ENCODE measurements around the gene PANX1. TPM values are rescaled to one million over a fixed set of nuclear protein-coding genes. Genes with fewer than 3 reads are reported as not detected.

The PANX1 gene
- total and polyA plus RNA-seq, 3 experiments from 2014 or later: 12.6 to 20.3 (median 20.0) TPM

DNA sequence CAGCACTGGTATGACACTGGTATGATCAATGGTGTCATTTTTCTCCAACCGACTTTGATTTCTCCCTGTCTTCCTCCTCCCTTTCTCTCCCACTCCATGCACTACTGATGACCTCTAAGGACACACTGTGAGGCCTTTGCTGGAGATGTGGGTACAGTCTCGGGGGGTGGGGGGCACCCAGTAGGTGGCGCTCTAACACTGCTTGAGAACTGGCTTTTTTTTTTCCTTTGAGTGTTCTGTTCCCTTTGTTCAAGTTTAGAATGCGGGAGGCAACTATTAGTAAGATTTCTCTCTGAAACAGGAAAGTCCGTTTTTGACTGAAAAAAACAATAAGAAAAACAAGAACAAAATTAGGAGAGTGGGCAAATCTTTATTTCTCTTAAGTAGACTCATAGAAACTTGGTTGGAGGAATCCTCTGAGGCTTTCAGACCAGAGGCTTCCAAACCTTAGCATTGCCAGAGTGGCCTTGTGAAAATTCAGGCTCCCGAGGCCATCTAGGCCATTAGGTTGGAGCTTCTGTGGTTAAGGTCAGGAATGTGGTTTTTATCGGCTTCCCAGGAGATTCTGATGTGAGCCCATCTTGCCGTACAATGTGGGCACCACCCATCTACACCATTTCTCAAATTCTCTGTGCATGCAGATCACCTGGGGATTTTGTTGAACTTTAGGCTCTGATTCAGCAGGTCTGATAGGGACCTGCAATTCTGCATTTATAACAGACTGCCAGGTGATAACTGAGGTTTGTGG is 43.2 kb downstream of the PANX1 start:
- Mint-ChIP-seq H3K36me3 (peaks cover 11 to 31% (median 12%) of the 10 kb centered on the region in 3 donors), H3K27me3 (no peaks in the 10 kb centered on the region), H3K27ac (peak overlapping the region in 3 of 8 donors; percentile 2 to 51 (median 33)), H3K4me3 (no peak overlapping the region), H3K4me1 (peaks cover 31 to 54% (median 52%) of the 10 kb centered on the region in 3 donors), H3K9me3 (peaks cover 0 to 3% (median 0%) of the 10 kb centered on the region in 5 donors)
- Histone ChIP-seq H3K4me3 (ENCODE audit: low read length) (no peak overlapping the region), H3K4me1 (ENCODE audit: insufficient read depth, low read length) (no peaks in the 10 kb centered on the region), H3K27me3 (ENCODE audit: insufficient read depth, low read length, poor library complexity, severe bottlenecking) (no peaks in the 10 kb centered on the region), H3K36me3 (ENCODE audit: insufficient read depth, low read length) (no peaks in the 10 kb centered on the region), H3K27ac (ENCODE audit: low read depth, low read length) (no peak overlapping the region), H3K9me3 (ENCODE audit: low read length) (no peaks in the 10 kb centered on the region)
- CTCF ChIA-PET: interaction anchor here (1.4 to 2.1 kb wide), 2 partner anchors 11 to 13 kb away, joined by 3 to 5 read pairs; no protein-coding TSS in a partner anchor
- no peak for DNase-seq
- POLR2A ChIA-PET: no interaction called here

DNA sequence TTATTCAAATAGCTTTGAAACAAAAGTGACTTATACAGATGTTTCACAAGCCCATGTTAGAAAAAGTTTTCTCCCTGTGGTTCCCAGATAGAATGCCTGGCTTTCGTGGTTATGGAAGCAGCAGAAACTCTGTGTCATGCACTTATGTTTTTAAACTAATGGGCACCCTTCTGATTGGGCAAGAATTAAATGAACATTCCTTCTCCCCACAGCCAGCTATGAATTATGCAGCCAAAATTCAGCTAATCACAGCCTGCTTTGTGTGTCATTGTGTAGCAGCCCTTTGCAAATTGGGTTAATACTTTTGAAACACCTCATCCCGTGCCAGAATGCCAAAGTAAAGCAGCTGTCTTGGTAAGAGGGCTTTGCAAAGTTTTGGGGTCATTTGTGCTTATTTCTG is 46.9 kb downstream of the PANX1 start:
- peaks cover 29 to 53% (median 34%) of the 10 kb centered on the region in 3 donors for H3K36me3 Mint-ChIP-seq
- H3K27ac ChIP-seq (ENCODE audit: low read depth, low read length): no peak overlapping the region
- no peaks in the 10 kb centered on the region for H3K27me3 ChIP-seq (ENCODE audit: insufficient read depth, low read length, poor library complexity, severe bottlenecking)
- H3K4me1 Mint-ChIP-seq: peaks cover 18 to 35% (median 33%) of the 10 kb centered on the region in 3 donors
- H3K36me3 ChIP-seq (ENCODE audit: insufficient read depth, low read length): no peaks in the 10 kb centered on the region
- no peaks in the 10 kb centered on the region for H3K4me1 ChIP-seq (ENCODE audit: insufficient read depth, low read length)
- H3K9me3 Mint-ChIP-seq: no peaks in the 10 kb centered on the region
- no peak overlapping the region for H3K4me3 Mint-ChIP-seq
- ChIA-PET CTCF (no interaction called here), POLR2A (no interaction called here)
- H3K27me3 Mint-ChIP-seq: no peaks in the 10 kb centered on the region
- no peak for DNase-seq
- no peaks in the 10 kb centered on the region for H3K9me3 ChIP-seq (ENCODE audit: low read length)
- H3K27ac Mint-ChIP-seq: peak overlapping the region in 1 of 8 donors; percentile 14
- H3K4me3 ChIP-seq (ENCODE audit: low read length): no peak overlapping the region

DNA sequence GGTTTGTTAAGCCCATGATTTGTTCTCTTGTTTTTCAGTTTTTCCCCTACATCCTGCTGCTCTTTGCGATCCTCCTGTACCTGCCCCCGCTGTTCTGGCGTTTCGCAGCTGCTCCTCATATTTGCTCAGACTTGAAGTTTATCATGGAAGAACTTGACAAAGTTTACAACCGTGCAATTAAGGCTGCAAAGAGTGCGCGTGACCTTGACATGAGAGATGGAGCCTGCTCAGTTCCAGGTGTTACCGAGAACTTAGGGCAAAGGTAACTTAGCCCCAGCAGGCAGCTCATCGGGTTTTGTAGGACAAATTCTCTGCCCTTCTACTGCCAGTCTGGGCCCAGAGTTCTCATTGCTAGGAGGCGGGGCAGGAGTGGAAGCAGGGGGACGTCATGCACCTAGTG is 49.7 kb downstream of the PANX1 start:
- peaks cover 35 to 67% (median 37%) of the 10 kb centered on the region in 3 donors for H3K36me3 Mint-ChIP-seq
- H3K27ac ChIP-seq (ENCODE audit: low read depth, low read length): no peak overlapping the region
- DNase-seq: no peak
- H3K4me1 ChIP-seq (ENCODE audit: insufficient read depth, low read length): no peaks in the 10 kb centered on the region
- no peaks in the 10 kb centered on the region for H3K9me3 ChIP-seq (ENCODE audit: low read length)
- POLR2A ChIA-PET: no interaction called here
- CTCF ChIA-PET: no interaction called here
- H3K4me3 Mint-ChIP-seq: no peak overlapping the region
- H3K4me3 ChIP-seq (ENCODE audit: low read length): no peak overlapping the region
- H3K9me3 Mint-ChIP-seq: no peaks in the 10 kb centered on the region
- no peaks in the 10 kb centered on the region for H3K27me3 ChIP-seq (ENCODE audit: insufficient read depth, low read length, poor library complexity, severe bottlenecking)
- peaks cover 7% of the 10 kb centered on the region for H3K36me3 ChIP-seq (ENCODE audit: insufficient read depth, low read length)
- no peaks in the 10 kb centered on the region for H3K27me3 Mint-ChIP-seq
- peak overlapping the region in 1 of 8 donors; percentile 74 for H3K27ac Mint-ChIP-seq
- peaks cover 5 to 12% (median 8%) of the 10 kb centered on the region in 3 donors for H3K4me1 Mint-ChIP-seq

DNA sequence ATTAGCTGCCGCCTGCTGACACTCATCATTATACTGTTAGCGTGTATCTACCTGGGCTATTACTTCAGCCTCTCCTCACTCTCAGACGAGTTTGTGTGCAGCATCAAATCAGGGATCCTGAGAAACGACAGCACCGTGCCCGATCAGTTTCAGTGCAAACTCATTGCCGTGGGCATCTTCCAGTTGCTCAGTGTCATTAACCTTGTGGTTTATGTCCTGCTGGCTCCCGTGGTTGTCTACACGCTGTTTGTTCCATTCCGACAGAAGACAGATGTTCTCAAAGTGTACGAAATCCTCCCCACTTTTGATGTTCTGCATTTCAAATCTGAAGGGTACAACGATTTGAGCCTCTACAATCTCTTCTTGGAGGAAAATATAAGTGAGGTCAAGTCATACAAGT is 51.1 kb downstream of the PANX1 start:
- Histone ChIP-seq H3K27ac (ENCODE audit: low read depth, low read length) (no peak overlapping the region), H3K4me1 (ENCODE audit: insufficient read depth, low read length) (no peaks in the 10 kb centered on the region), H3K4me3 (ENCODE audit: low read length) (no peak overlapping the region), H3K36me3 (ENCODE audit: insufficient read depth, low read length) (peaks cover 7% of the 10 kb centered on the region), H3K9me3 (ENCODE audit: low read length) (no peaks in the 10 kb centered on the region), H3K27me3 (ENCODE audit: insufficient read depth, low read length, poor library complexity, severe bottlenecking) (no peaks in the 10 kb centered on the region)
- no peaks in the 10 kb centered on the region for H3K27me3 Mint-ChIP-seq
- no peak overlapping the region for H3K27ac Mint-ChIP-seq
- peaks cover 35 to 61% (median 37%) of the 10 kb centered on the region in 3 donors for H3K36me3 Mint-ChIP-seq
- no peaks in the 10 kb centered on the region for H3K9me3 Mint-ChIP-seq
- CTCF ChIA-PET: no interaction called here
- POLR2A ChIA-PET: no interaction called here
- H3K4me3 Mint-ChIP-seq: no peak overlapping the region
- H3K4me1 Mint-ChIP-seq: peaks cover 0 to 3% (median 0%) of the 10 kb centered on the region in 3 donors
- no peak for DNase-seq

- H3K27ac Mint-ChIP-seq: no peak overlapping the region
- H3K4me3 ChIP-seq (ENCODE audit: low read length): no peak overlapping the region
- no peaks in the 10 kb centered on the region for H3K4me1 ChIP-seq (ENCODE audit: insufficient read depth, low read length)
- DNase-seq: no peak
- H3K9me3 Mint-ChIP-seq: no peaks in the 10 kb centered on the region
- H3K4me1 Mint-ChIP-seq: peaks cover 0 to 3% (median 0%) of the 10 kb centered on the region in 3 donors
- peaks cover 32 to 61% (median 38%) of the 10 kb centered on the region in 3 donors for H3K36me3 Mint-ChIP-seq
- H3K27me3 Mint-ChIP-seq: no peaks in the 10 kb centered on the region
- peaks cover 7% of the 10 kb centered on the region for H3K36me3 ChIP-seq (ENCODE audit: insufficient read depth, low read length)
- ChIA-PET POLR2A (no interaction called here), CTCF (no interaction called here)
- no peaks in the 10 kb centered on the region for H3K9me3 ChIP-seq (ENCODE audit: low read length)
- no peak overlapping the region for H3K4me3 Mint-ChIP-seq
- H3K27ac ChIP-seq (ENCODE audit: low read depth, low read length): no peak overlapping the region
- no peaks in the 10 kb centered on the region for H3K27me3 ChIP-seq (ENCODE audit: insufficient read depth, low read length, poor library complexity, severe bottlenecking)
Observed at GRCh38 chr11:94181526-94181925, 52.9 kb downstream of the PANX1 start.

- peaks cover 0 to 3% (median 0%) of the 10 kb centered on the region in 3 donors for H3K4me1 Mint-ChIP-seq
- Histone ChIP-seq H3K4me3 (ENCODE audit: low read length) (no peak overlapping the region), H3K27me3 (ENCODE audit: insufficient read depth, low read length, poor library complexity, severe bottlenecking) (no peaks in the 10 kb centered on the region), H3K36me3 (ENCODE audit: insufficient read depth, low read length) (peaks cover 7% of the 10 kb centered on the region), H3K27ac (ENCODE audit: low read depth, low read length) (no peak overlapping the region), H3K9me3 (ENCODE audit: low read length) (no peaks in the 10 kb centered on the region), H3K4me1 (ENCODE audit: insufficient read depth, low read length) (no peaks in the 10 kb centered on the region)
- ChIA-PET POLR2A (no interaction called here), CTCF (no interaction called here)
- H3K27ac Mint-ChIP-seq: no peak overlapping the region
- H3K36me3 Mint-ChIP-seq: peaks cover 27 to 57% (median 35%) of the 10 kb centered on the region in 3 donors
- no peaks in the 10 kb centered on the region for H3K9me3 Mint-ChIP-seq
- H3K4me3 Mint-ChIP-seq: no peak overlapping the region
- no peak for DNase-seq
- no peaks in the 10 kb centered on the region for H3K27me3 Mint-ChIP-seq
Observed at GRCh38 chr11:94181943-94182342, 53.3 kb downstream of the PANX1 start.

- DNase-seq: no peak
- no peak overlapping the region for H3K4me3 Mint-ChIP-seq
- ChIA-PET CTCF (interaction anchor here (1.8 kb wide), 1 partner anchor 11 kb away, joined by 5 read pairs; no protein-coding TSS in a partner anchor), POLR2A (no interaction called here)
- no peaks in the 10 kb centered on the region for H3K4me1 Mint-ChIP-seq
- Histone ChIP-seq H3K27me3 (ENCODE audit: insufficient read depth, low read length, poor library complexity, severe bottlenecking) (no peaks in the 10 kb centered on the region), H3K4me3 (ENCODE audit: low read length) (no peak overlapping the region), H3K4me1 (ENCODE audit: insufficient read depth, low read length) (no peaks in the 10 kb centered on the region), H3K9me3 (ENCODE audit: low read length) (no peaks in the 10 kb centered on the region), H3K27ac (ENCODE audit: low read depth, low read length) (no peak overlapping the region), H3K36me3 (ENCODE audit: insufficient read depth, low read length) (peaks cover 7% of the 10 kb centered on the region)
- peaks cover 17 to 46% (median 27%) of the 10 kb centered on the region in 3 donors for H3K36me3 Mint-ChIP-seq
- no peak overlapping the region for H3K27ac Mint-ChIP-seq
- H3K9me3 Mint-ChIP-seq: peaks cover 0 to 2% (median 0%) of the 10 kb centered on the region in 5 donors
- H3K27me3 Mint-ChIP-seq: no peaks in the 10 kb centered on the region
Observed at GRCh38 chr11:94183251-94183885, 54.7 kb downstream of the PANX1 start.

- ChIA-PET CTCF (interaction anchor here (1.8 kb wide), 1 partner anchor 12 kb away, joined by 5 read pairs; no protein-coding TSS in a partner anchor), POLR2A (no interaction called here)
- Mint-ChIP-seq H3K4me3 (no peak overlapping the region), H3K4me1 (no peaks in the 10 kb centered on the region), H3K36me3 (peaks cover 17 to 41% (median 23%) of the 10 kb centered on the region in 3 donors), H3K9me3 (peaks cover 0 to 7% (median 0%) of the 10 kb centered on the region in 5 donors), H3K27me3 (no peaks in the 10 kb centered on the region), H3K27ac (no peak overlapping the region)
- H3K27me3 ChIP-seq (ENCODE audit: insufficient read depth, low read length, poor library complexity, severe bottlenecking): no peaks in the 10 kb centered on the region
- H3K27ac ChIP-seq (ENCODE audit: low read depth, low read length): no peak overlapping the region
- DNase-seq: no peak
- H3K9me3 ChIP-seq (ENCODE audit: low read length): no peaks in the 10 kb centered on the region
- no peak overlapping the region for H3K4me3 ChIP-seq (ENCODE audit: low read length)
- H3K4me1 ChIP-seq (ENCODE audit: insufficient read depth, low read length): no peaks in the 10 kb centered on the region
- peaks cover 7% of the 10 kb centered on the region for H3K36me3 ChIP-seq (ENCODE audit: insufficient read depth, low read length)
Observed at GRCh38 chr11:94183886-94184264, 55.2 kb downstream of the PANX1 start.
